Activated CD8-positive, alpha-beta memory T cell treated with anti-CD3 and anti-CD28 coated beads for 36 hours (primary cell): ENCODE results near the gene ATP13A2. TPM values are rescaled to one million over a fixed set of nuclear protein-coding genes. Genes with fewer than 3 reads are reported as not detected.
"Not testable (repeated sequence)": the region's sequence is repeated elsewhere in the genome, so short reads cannot be mapped to it uniquely, and the experiment has no call there.

Experiments used
- CTCF ChIA-PET: fragments of 350-600 bp; sonication (Branson Sonifier 250); formaldehyde crosslinking; loops from one replicate; lab custom pipeline; 2021; ENCODE audit warnings: antibody characterized with exemption; lab: Charles Lee
- POLR2A ChIA-PET: fragments of 350-600 bp; sonication (Branson Sonifier 250); formaldehyde crosslinking; loops from one replicate; lab custom pipeline; 2021; ENCODE audit warnings: antibody characterized with exemption; lab: Charles Lee
- total RNA-seq, 2 experiments: library from RNA; stranded (reverse); gene quantifications; one replicate each; pipeline ENCODE4 v1.2.3, GENCODE V29; 2021

Gene ATP13A2
- total RNA-seq, 2 experiments from 2014 or later, result 41.3 to 46.9 TPM

GRCh38 chr1:16946185-16946584 is 65.5 kb downstream of the ATP13A2 start:
- POLR2A ChIA-PET, CTCF ChIA-PET: not testable (repeated sequence)

GRCh38 chr1:16945512-16945911 is 66.2 kb downstream of the ATP13A2 start:
- CTCF ChIA-PET, POLR2A ChIA-PET: not testable (repeated sequence)

GRCh38 chr1:16944038-16944437 is 67.7 kb downstream of the ATP13A2 start:
- CTCF ChIA-PET, result no interaction called here
- POLR2A ChIA-PET, result no interaction called here

GRCh38 chr1:16939386-16940180 is 72.1 kb downstream of the ATP13A2 start:
- CTCF ChIA-PET, POLR2A ChIA-PET: not testable (repeated sequence)

- ChIA-PET CTCF (interaction anchor here (0.7 kb wide), 1 partner anchor 506 kb away, joined by 3 read pairs; no protein-coding TSS in a partner anchor), POLR2A (no interaction called here)
These were observed 73.1 kb downstream of the ATP13A2 start for GRCh38 chr1:16938351-16939321.

- POLR2A ChIA-PET, CTCF ChIA-PET: not testable (repeated sequence)
These were observed 75.1 kb downstream of the ATP13A2 start for GRCh38 chr1:16936580-16936979.

Other genes with a start within 250 kb of the ATP13A2 start
- gene RNU1-2, start 115.9 kb downstream of the ATP13A2 start, total RNA-seq, result 1,000 to 10,000 TPM in 1 of 2 experiments, 100 to 1,000 TPM in 1; 907 to 1,003 TPM
- gene CROCC, start 90.0 kb downstream of the ATP13A2 start, total RNA-seq, result 10 to 100 TPM; 20.4 to 21.4 TPM
- not detected for gene MFAP2, start 31.3 kb downstream of the ATP13A2 start, total RNA-seq
- gene SDHB, start 42.1 kb upstream of the ATP13A2 start, total RNA-seq, result 100 to 1,000 TPM; 151 to 155 TPM
- not detected for gene PADI2, start 107.5 kb upstream of the ATP13A2 start, total RNA-seq
- not detected for gene PADI1, start 193.2 kb upstream of the ATP13A2 start, total RNA-seq
- not detected for gene PADI3, start 237.2 kb upstream of the ATP13A2 start, total RNA-seq